HK-2 (cell line): ENCODE data around the gene F11R.
A peak's percentile ranks its signal among the peaks of the same experiment; 100 is the strongest.
"Not testable (repeated sequence)": the region's sequence is repeated elsewhere in the genome, so short reads cannot be mapped to it uniquely, and the experiment has no call there.

ENCODE experiments used
- DNase-seq: peaks from one replicate; pipeline ENCODE4 v3.0.0-alpha.2; 2018; ENCODE audit not compliant: unreplicated experiment

Gene F11R

DNA sequence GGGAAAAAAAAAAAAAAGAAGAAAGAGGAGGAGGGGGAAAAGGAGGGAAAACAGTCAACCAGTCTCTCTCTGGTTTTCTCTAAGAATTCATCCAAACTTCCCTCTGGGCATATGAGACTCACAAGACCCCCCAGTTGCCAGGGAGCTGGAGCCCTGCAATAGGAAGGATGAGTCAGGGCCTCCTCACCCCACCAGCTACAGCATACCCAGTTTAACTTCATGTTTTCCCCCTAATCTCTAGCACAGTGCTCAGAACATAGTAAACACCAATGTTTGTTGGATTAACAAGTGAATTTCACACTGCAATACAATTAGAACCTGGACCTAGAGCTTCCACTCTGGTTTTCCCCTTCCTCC lies 7.8 kb downstream of the F11R start:
- no peak for DNase-seq

- DNase-seq, result no peak
These were observed 8.5 kb downstream of the F11R start for GRCh38 chr1:161012420-161012819.

DNA sequence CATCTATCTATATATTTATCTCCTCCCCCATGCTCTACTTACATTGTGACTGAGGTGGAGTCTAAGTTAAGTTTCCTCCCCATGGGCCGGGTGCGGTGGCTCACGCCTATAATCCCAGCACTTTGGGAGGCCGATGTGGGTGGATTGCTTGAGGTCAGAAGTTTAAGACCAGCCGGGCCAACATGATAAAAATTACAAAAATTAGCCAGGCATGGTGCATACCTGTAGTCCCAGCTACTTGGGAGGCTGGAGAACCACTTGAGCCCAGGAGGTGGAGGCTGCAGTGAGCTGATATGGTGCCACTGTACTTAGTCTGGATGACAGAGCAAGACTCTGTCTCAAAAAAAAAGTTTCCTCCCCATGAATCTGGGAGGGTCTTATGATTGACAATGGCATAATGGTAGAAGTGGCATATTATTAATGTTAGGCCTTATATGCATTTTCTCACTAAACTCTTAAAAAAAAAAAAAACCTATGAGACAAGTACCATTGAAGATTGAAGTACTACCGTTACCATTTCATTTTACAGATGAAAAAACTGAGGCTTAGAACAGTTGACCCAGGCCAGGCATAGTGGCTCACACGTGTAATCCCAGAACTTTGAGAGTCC lies 11.2 kb downstream of the F11R start:
- no peak for DNase-seq

GRCh38 chr1:161008869-161009510 lies 12.0 kb downstream of the F11R start:
- no peak for DNase-seq

DNA sequence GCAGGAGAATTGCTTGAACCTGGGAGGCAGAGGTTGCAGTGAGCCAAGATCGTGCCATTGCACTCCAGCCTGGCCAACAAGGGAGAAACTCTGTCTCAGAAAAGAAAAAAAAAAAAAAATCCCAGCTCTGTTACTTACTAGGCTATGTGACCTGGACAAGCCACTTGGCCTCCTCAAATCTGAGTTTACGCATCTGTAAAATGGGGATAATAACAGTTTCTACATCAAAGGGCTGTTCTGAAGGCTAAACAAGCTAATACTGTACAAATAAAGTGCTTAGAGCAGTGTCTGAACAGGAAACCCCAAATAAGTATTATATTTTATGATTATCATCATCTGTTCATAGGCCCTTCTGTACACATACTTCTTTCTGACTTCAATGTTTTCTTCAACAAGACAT lies 13.6 kb downstream of the F11R start:
- no peak for DNase-seq

DNA sequence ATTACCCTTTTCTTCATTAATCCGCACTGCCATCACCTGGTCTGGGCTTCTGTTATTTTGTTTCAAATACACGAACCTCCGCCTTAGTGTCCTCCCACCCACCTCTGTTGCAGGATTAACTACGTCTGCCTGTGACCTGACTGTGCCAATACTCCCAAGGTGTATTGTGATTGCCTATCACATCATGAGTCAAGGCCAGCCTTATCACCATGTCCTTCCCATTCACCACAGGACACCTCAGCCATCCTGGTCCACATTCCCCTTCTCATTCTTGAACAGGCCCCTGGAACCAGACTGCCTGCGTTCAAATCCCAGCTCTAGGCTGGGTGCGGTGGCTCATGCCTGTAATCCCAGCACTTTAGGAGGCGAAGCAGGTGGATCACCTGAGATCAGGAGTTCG lies 14.4 kb downstream of the F11R start:
- DNase-seq, result no peak

DNA sequence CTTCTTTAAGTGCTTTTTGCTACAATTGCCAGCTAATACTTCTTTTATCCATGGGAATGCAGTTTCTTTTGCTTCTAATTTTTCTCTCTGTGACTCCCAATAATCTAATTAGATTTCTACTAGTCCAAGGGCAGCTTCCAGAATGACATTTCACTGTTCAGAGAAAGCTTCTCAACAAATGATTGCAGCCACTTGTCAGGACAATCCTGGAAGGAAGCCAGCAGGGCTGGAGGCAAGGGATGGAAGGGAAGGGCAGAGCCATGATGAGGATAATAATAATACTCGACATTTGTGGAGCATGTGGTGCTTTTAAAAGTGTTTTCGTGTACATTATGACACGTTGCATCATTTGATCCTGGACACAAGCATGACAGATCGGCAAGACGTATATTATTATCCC lies 19.4 kb downstream of the F11R start:
- DNase-seq, result no peak

- DNase-seq, result no peak
These were observed 20.0 kb downstream of the F11R start for GRCh38 chr1:161000736-161001480.

GRCh38 chr1:160999376-160999775 lies 21.6 kb downstream of the F11R start:
- DNase-seq, result no peak

DNA sequence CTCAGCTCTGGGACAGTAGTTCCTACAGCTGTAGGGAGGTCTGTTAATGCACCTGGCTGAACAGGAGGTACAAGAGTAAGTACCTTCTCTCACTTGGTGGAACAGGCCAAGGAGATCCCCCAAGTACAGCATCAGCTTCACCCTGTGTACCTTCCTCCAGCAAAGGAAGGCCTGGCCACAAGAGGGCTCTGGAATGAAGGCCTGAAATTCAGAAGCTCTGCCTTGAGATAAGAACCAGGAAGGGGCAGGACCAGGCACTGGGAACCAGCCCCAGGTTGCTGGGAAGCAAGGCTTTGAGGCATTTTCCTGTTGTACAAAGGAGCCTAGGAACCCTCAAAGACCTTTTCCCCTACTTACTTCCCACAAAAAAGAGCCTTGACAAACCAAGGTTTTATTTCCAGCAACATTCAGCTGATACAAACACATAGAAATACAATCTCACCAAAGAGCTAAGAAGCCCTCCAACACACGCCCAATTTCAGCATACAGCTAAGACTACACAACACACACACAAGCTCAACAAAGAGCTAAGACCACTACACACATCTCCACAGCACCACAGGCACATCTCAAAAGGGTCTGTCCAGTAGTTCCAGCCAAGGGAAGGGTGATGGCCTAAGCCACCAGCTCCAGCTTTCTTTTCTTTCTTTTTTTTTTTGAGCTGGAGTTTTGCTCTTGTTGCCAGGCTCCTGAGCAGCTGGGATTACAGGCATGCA lies 23.5 kb downstream of the F11R start:
- DNase-seq, result no peak

DNA sequence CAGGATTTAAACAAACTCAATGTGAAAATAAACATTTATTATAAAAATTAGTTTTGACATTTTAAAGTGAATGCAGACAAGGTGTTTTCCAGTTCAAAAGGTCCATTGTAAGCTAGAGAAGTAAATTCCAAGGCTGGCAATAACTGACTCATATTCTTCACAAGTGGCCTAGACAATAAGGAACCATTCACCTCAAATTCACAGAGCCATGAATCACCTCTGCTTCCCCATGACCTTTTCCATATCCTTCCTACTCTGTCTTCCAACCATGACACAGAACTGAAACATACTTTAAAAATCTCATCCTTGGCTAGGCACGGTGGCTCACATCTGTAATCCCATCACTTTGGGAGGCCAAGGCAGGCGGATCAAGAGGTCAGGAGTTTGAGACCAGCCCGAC lies 24.8 kb downstream of the F11R start:
- DNase-seq, result peak; percentile 31

DNA sequence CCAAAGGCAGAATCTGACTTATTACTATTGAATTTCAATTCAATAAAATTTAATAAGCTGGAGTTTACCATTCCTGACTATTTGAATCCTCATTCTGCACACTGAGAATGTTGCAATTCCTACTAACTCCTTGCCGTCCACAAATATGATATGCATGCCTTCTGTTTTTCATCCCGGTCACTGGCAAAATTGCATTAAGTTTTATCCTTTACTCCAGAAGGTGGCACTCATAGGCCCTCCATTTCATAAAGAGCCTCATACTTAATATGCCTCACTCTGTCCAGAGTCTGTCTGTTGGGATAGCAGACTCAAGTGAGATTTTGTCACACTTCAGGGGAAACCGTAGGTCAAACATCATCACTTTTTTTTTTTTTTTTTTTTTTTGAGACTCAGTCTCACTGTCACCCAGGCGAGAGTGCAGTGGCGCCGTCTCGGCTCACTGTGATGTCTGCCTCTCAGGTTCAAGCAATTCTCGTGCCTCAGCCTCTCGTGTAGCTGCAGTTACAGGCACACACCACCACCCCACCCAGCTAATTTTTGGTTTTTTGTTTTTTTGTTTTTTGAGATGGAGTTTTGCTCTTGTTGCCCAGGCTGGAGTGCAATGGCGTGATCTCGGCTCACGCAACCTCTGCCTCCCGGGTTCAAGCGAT lies 27.3 kb downstream of the F11R start:
- DNase-seq, result no peak

- DNase-seq, result not testable (repeated sequence)
These were observed 28.9 kb downstream of the F11R start for GRCh38 chr1:160992036-160992435.

- DNase-seq, result no peak
These were observed 33.4 kb downstream of the F11R start for GRCh38 chr1:160987359-160988050.

DNA sequence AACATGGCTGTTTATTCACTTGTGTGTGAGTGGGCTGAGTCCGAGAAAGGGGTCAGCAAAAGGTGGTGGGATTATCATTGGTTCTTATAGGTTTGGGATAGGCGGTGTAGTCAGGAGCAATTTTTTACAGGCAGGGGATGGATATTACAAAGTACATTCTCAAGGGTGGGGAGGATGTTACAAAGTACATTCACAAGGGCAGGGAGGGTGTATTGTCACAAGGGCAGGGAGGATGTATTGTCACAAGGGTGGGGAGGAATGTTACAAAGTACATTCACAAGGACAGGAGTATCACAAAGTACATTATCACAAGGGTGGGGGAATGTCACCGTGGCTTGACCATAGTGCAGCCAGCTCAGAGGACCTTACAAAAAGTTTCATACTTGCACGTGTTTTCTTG lies 35.2 kb downstream of the F11R start:
- no peak for DNase-seq

GRCh38 chr1:160981584-160982411 lies 39.2 kb downstream of the F11R start:
- no peak for DNase-seq

GRCh38 chr1:160979286-160979685 lies 41.7 kb downstream of the F11R start:
- DNase-seq, result no peak

- no peak for DNase-seq
These were observed 42.4 kb downstream of the F11R start for GRCh38 chr1:160978510-160978927.

- no peak for DNase-seq
These were observed 45.9 kb downstream of the F11R start for GRCh38 chr1:160975026-160975425.

GRCh38 chr1:160973491-160973890 lies 47.5 kb downstream of the F11R start:
- DNase-seq, result no peak

- no peak for DNase-seq
These were observed 48.0 kb downstream of the F11R start for GRCh38 chr1:160972939-160973338.
